Nucleus accumbens (tissue), 56 donors: ENCODE data around the gene BPIFB2.
A peak's percentile ranks its signal among the peaks of the same experiment; 100 is the strongest.
"Not testable (repeated sequence)": the region's sequence is repeated elsewhere in the genome, so short reads cannot be mapped to it uniquely, and the experiment has no call there.

Experiments
- DNase-seq, 56 donors: peaks; one replicate each; lab custom pipeline; 2025; lab: John Stamatoyannopoulos, UW

The BPIFB2 gene

DNA sequence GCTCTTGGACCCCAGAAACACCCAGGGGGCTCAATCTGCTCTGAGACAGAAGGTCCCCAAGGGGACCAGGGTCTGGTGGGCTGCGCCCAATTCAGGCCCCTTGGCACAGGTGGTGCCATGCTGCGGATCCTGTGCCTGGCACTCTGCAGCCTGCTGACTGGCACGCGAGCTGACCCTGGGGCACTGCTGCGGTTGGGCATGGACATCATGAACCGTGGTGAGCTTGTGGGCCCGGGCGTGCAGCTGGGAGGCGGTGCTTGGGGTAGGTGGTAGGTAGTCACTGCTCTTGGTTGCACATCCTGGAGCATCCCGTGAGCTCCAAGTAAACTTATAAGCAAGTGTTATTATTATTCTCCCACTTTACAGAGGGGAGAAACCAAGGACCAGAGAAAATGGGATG lies 24.0 kb downstream of the BPIFB2 start, which contains the start of gene BPIFB6:
Gene BPIFB6, plus strand, starts transcription at position 118 of the 400 bp plus-strand sequence. Its CDS starts 0 bp downstream, at position 118.
- DNase-seq, result no peak

DNA sequence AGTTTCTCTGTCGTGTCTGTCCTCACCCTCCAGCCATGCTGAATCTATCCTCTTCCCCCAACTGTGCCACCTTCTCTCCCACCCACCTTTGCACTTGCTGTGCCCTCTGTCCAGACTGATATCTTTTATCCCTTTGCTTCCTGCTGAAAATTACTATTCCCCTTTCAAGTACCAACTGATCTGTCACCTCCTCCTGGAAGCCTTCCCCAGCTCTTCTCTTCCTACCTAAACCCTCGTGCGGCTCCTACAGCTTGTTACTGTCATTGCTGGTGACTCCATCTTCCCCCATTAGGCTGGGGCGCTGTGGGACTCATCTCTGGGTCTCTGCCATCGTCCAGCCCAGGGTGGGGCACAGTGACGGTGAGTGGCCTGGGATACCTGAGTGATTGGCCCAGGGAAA lies 25.1 kb downstream of the BPIFB2 start:
- DNase-seq, result no peak

DNA sequence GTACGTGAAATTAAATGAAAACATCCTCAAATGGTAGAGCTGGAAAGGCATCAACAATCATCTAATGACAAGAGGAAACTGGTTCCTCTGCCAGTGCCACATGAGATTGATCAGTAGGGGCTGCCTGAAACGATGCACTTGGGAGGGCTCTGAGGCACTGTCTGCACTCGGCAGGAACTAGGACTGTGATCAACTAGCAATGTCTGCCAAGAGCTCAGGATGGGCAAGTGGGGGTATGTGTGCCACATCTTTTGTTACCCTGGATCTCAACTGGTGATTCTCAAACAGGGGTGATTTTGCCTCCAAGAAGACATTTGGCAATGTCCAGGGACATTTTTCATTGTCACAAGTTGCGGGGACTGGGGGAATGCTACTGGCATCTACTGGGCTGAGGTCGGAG lies 25.9 kb downstream of the BPIFB2 start:
- no peak for DNase-seq

DNA sequence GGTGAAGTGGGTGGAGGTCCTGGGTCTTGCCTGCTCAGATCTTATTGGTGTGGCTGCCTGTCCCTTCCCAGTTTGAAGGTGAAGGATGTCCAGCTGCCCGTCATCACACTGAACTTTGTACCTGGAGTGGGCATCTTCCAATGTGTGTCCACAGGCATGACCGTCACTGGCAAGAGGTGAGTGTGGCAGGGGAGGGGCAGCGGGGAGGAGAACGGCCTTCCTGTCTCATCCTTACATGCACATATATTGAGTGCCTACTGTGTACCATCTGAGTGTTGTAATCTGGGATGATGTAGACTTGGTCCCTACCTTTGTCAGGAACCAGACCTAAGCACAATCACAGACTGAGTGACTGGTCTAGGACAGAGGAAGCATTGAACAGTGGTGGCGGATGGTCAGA lies 26.6 kb downstream of the BPIFB2 start:
- no peak for DNase-seq

DNA sequence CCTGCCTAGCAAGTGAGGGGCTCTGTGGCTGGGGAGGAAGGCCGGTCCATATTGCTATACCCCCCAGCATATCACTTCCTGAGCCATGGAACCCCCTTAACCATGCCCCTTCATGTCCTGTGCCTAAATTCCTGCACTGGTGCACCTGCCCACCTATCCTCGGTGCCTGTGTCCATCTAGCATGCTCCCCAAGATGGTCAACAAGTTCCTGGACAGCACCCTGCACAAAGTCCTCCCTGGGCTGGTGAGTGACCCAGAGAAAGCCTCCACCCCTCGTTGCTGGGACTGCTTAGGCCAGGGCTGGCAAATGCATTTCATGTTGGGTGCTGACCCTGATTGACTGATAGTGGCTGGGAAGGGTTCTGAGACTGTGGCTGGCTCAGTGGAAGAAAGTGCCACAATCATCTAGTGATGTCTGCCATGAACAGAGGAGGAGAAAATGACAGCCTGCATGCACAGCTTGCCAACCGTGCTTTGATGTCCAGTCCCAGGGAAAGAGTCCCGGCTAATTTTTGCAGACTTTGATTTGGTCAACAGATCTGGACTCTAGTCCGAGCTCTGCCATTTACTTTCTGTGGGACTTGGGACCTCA lies 27.5 kb downstream of the BPIFB2 start:
- DNase-seq, result no peak

DNA sequence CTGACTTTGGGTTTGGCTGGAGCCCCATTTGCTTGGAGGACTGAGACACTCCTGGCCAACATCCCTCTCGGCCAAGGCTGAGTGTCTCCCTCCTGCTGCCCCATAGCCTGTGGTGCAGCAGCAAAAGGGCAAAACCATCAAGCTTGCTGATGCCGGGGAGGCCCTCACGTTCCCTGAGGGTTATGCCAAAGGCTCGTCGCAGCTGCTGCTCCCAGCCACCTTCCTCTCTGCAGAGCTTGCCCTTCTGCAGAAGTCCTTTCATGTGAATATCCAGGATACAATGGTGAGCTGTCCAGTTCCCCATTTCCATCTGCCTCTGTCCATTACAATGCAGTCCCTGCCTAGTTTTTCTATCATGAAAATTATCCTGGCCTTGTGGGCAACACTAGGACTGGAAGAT lies 30.0 kb downstream of the BPIFB2 start:
- DNase-seq, result no peak

DNA sequence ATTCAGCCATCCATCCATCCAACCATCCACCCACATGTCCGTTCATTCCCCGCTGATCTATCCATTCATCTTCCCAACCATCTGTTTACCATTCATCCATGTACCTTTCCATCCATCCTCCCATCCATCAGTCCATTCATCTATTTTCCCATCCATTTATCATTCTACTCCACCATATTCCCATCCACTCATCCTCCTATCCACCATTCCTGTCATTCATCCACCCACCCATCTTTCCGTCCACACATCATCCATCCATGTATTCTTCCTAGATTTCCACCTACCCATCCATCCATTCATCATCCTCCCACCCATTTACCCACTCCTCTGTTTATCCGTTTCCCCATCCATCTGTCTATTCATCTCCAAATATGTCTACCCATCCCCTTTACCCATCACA lies 30.7 kb downstream of the BPIFB2 start:
- DNase-seq, result no peak

DNA sequence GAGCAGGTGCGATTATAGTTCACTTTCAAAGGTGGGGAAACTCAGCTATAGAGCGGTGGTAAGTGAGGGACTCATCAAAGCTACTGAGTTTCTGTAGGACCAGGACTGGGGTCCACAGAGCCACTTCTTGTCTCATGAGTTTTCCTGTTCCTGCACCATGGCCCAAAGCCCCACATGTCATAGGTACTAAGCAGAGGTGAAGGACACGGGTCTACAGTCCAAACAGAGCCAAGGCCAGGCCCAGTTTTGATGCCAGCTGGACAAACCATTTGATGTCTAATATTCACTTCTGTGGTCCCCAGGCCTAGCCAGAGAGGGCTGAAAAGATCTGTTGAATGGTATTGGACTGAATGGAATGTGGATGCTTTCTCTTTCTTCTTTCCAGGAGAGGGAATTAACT lies 34.9 kb downstream of the BPIFB2 start:
- DNase-seq, result no peak

DNA sequence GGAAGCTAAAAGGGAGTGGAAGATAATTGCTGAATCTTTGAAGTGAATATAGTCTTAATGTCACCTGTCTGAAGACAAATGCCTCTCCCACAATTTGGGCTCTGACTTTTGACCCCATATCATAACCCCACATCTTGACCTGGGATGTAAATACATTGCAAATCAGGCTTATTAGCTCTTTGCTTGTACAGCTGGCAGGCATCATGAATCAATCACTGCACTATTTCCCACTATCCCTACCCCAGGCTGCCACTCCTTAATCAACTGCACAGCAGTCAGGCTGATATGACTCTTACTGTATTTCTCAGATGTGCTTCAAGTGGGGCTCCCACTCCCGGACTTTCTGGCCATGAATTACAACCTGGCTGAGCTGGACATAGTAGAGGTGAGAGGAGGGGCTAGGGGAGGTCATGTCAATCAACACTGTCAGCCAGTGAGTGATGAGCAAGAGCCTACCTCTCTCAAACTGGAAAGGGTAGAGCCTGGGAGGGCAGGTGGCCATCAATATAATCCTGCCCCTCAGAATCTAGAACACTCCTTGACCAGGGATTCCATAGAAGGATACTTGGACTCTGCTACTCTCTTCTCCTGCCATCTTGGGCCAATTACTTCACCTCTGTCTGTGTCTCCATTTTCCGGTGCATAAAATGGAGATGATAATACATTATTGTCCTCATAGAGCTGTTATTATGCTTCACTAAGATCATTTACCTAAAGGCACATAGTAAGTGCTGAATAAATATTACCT lies 35.7 kb downstream of the BPIFB2 start:
- DNase-seq, result no peak

DNA sequence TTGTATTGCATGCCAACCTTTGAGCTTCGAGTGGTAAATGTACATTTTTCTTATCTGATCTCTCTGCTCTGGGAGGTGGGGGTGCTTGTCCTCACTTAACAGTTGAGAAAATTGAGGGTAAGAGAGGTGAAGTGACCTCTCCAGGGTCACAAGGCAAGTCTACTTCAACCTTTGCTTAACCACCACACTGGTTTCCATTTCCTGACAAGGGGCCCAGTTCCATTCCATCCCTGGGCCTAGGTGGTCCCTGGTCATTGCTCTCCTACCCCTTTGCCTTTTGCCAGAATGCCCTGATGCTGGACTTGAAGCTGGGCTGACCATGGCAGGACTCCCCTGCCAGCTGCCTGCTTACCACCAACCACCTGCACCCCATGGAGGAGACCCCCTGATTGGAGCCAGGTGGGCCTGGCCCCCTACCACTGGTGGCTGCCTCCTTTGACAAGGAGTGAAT lies 36.3 kb downstream of the BPIFB2 start:
- no peak for DNase-seq

DNA sequence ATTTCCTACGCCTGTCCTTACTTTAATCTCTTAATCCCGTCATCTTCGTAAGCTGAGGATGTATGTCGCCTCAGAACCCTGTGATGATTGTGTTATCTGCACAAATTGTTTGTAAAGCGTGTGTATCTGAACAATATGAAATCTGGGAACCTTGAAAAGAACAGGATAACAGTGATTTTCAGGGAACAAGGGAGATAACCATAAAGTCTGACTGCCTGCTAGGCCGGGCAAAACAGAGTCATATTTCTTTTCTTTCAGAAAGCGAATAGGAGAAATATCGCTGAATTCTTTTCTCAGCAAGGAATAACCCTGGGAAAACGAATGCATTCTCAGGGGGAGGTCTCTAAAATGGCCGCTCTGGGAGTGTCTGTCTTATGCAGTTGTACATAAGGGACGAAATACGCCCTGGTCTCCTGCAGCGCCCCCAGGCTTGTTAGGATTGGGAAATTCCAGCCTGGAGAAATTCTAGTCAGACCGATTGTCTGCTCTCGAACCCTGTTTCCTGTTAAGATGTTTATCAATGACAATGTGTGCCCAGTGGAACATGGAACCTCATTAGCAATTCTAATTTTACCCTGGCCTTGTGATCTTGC lies 37.7 kb downstream of the BPIFB2 start:
- not testable (repeated sequence) for DNase-seq

DNA sequence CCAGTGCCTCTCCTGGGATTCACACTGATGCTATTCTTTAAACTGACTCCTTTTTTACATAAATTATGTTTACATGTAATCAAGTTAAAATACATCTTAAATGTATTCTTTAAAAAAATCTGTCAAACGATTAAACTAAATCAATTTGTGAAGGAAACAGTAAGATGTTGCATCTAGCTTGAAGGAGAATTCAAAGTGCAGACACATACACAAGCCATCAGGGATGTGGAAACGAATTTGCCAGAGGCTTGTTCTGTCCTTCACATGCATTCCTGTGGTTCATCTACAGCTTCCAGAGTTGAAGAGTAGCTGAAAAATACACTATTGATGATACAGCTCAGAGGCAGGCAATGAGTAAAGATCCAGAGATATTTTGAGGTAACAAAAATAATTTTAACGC lies 38.9 kb downstream of the BPIFB2 start:
- DNase-seq, result no peak

DNA sequence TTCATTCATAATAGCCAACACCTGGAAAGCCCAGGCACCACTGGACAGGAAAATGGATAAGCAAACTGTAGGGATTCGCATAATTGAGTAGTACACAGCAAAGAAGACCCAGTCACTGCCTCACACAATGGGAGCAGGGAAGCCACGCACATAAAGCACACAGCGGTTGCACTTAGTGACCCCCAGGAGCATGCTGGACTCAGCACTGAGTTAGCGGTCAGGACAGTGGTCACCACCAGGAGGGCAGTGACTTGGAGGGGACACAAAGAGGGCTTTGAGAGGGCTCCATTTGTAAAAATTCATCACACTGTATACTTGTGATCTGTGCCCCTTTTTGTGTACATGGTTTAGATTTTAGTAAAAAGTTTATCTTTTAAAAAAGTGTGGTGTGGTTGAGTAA lies 43.8 kb downstream of the BPIFB2 start:
- no peak for DNase-seq

DNA sequence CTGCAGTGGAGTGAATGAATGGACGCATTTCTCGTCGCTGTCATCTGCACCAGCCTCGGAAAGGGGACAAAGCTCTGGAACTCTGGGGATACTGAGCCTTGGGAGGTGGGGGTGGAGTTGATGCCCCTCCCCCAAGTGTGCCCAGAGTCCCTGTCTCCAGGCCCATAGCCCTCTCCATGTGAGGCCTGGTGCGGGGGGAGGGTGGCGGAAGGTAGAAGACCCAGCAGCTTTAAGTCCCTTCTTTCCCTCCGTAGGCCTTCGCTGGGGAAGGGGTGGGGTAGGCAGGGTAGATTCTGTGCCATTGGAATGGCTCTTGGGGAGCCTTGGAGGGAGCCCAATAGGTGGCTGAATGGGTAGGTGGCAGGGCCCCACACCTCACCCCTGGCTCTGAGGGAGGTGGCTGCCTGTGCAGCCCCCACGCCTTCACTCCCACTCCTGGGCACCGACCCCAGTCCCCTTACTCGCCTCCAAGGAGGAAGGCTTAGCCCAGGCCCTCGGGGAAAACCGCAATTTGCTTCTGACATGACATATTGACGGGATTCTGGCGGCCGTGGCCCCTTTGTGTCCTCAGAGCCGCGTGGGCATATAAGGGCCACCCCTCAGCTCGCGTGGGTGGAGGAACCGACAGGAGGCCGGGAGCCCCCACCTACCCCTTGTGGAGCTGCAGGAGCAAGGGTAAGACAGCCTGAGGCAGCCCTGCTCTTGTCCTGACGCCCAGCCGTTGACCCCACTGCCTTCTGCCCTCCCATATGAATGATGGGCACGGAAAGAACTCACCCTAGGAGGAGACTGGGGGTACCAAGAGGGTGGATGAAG lies 46.0 kb downstream of the BPIFB2 start, which contains the start of gene BPIFB3:
Gene BPIFB3, plus strand, starts transcription at position 613 of the 816 bp plus-strand sequence. CDS start 1,533 bp downstream, outside the sequence.
- DNase-seq, result no peak

DNA sequence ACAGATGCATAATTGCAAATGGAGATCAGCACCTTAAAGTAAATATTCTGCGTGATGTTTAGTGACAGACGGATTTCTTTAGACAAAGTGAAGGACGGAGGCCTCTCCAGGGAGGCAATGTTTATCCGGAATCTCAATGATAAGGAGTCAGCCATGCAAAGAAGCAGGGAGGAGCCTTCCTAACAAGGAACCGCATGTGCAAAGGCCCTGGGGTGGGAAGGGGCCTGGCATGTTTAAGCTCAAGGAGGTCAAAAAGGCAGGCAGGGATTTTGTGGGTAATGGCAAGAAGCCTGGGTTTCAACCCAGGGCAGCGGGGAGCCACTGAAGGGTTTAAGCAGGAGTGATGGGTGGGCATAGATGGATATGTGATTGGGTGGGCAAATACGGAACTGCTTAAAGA lies 46.9 kb downstream of the BPIFB2 start:
- no peak for DNase-seq

DNA sequence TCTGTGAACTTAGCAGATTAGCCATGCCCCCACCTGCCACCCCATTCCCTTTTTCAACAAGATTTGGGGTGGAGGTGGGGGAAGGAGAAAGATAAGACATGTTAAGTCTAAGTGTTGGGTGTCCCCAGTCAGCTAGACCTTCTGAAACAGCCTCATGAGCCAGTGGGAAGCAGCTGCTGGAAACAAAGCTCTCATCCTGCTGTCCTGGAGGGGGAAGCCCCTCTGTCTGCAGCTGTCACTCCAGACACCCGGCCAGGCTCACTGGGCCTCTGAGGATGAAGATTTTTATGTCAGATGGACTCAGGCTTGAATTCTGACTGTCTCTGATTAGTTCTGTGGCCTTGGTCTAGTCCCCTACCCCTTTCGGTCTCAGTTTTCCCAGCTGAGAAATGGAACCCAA lies 47.3 kb downstream of the BPIFB2 start:
- peak in 1 of 56 donors; percentile 2 for DNase-seq

DNA sequence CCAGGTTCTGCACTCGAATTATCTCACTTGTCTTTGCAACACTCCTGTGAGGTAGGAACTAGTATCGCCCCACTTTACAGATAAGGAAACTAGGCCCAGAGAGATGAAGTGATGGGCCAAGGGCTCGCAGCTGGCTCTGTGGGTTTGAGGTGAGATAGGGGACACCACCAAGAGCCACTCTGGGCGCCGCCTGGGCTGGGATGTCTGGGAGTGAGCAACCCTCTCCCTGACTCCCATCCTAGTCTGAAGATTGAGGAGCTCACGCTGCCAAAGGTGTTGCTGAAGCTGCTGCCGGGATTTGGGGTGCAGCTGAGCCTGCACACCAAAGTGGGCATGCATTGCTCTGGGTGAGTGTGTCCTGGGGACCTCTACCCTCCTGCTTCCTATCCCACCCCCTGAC lies 51.6 kb downstream of the BPIFB2 start:
- DNase-seq, result no peak

DNA sequence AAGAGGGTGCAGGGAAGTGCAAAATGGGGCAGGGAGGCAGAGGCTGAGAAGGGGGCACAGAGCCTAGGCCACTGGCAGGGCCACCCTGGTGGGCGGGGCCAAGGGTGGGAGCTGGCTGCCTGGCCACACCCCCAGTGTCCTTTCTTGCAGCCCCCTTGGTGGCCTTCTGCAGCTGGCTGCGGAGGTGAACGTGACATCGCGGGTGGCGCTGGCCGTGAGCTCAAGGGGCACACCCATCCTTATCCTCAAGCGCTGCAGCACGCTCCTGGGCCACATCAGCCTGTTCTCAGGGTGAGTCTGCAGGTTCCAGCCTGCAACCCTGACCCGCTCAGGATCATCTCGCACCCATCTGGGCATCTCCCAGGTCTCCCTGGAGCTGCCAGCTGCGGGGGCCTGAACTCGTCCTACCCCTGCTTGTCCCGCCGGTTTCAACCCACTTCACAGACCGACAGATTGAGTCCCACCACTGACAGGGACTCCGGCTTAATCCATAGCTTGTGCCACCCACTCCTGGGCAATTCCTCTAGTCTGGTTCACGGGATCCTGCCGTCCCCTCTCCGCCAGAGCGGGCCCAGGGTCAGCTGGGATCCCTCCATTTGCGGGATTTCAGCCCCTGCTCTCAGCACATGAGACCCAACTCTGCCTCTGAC lies 52.4 kb downstream of the BPIFB2 start:
- DNase-seq, result no peak

DNA sequence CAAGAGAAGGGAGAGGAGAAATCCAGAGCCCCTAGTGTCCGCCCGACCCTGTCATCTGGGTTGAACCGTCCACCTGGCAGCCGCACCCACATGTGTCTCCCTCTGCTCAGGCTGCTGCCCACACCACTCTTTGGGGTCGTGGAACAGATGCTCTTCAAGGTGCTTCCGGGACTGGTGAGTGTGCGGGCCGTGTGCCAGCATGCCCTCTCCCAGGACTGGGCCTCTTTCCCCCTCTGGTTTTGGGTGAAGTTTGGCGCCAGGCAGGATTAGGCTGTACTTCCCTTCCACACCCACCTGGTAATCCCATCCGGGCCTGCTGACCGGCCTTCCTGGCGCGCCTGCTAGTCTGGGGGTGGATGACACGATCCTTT lies 54.1 kb downstream of the BPIFB2 start:
- no peak for DNase-seq

DNA sequence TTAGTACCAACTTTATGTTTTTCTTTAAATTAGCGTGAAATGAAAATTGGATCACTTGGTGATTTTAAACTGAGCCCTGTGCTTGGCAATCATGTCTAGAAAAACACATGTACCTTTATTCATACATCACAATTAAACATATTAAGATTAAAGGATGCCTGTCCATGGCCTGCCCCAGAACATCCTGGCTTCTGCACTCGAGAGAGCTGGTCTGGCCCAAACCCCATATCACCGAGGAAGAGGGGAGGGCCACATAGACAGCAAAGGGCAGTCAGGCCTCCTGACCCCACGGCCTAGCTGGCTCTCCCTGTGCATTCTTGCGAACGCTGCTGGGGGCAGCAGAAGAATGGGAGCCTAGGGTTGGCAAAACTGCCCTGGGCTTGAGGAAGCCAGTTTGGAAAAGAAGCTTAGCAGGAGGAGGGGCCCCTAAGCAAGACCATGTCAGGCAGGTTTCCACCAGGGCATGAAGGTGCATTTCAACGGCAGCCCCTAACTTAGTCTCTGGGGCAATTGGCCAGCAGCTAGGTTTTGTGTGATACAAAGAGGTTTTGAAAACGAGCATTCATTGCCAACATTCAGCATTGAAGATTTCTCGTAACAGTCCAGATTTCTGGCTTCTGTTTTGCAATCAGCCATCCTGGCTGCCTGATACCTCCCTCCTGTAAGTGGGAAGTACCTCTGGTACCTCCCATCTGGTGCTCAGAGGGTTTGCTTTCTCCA lies 54.8 kb downstream of the BPIFB2 start:
- peak in 1 of 56 donors; percentile 8 for DNase-seq
